SK-N-SH (cell line): ENCODE results near the gene ZCCHC2. TPM values are rescaled to one million over a fixed set of nuclear protein-coding genes. Genes with fewer than 3 reads are reported as not detected.

Source experiments
- CTCF ChIA-PET: fragments of 300-600, 350-600 bp; formaldehyde crosslinking; extraction: SDS; loops from one replicate; lab custom pipeline; 2021; lab: Yijun Ruan, JAX
- POLR2A ChIA-PET: fragments of 350-600 bp; sonication (Branson Sonifier 250); formaldehyde crosslinking; extraction: SDS; loops from one replicate; lab custom pipeline; 2020; ENCODE audit warnings: antibody characterized with exemption, inconsistent platforms; lab: Yijun Ruan, JAX
- DNase-seq: peaks from one replicate; pipeline ENCODE4 v3.0.0; 2012
- H2AFZ ChIP-seq: fragments of 200-600 bp; sonication (generic); 2 replicates; pipeline ENCODE4 v1.8.1; 2016; ENCODE audit warnings: antibody characterized with exemption, mild to moderate bottlenecking, low read depth
- H3F3A ChIP-seq: fragments of 200-600 bp; sonication (generic); replicated peaks from 2 replicates; pipeline ENCODE3; 2016; ENCODE audit warnings: antibody characterized with exemption, mild to moderate bottlenecking; ENCODE audit not compliant: insufficient read depth
- H3K27ac ChIP-seq, 2 experiments: fragments of 200-500 bp in 1 of 2; fragments of 200-600 bp in 1 of 2; sonication (Bioruptor generic) in 1 of 2; sonication (generic), shearing (Covaris generic) in 1 of 2; 2 replicates each; pipeline versions ENCODE4 v1.5.1 to v1.6.1; 2014 to 2016; ENCODE audit warnings: low read depth in 2 of 2, inconsistent platforms in 1 of 2, low read length in 1 of 2, mild to moderate bottlenecking in 1 of 2, mixed read lengths in 1 of 2
- H3K27me3 ChIP-seq: fragments of 200-600 bp; sonication (generic), shearing (Covaris generic); 2 replicates; pipeline ENCODE4 v1.6.1; 2016; ENCODE audit warnings: mixed run types; ENCODE audit not compliant: insufficient read depth
- H3K36me3 ChIP-seq, 2 experiments: fragments of 200-500 bp in 1 of 2; fragments of 200-600 bp in 1 of 2; sonication (Bioruptor generic) in 1 of 2; sonication (generic) in 1 of 2; replicated peaks in 1 of 2; 2 replicates each; pipeline versions ENCODE3 to v1.5.1; 2014 to 2016; ENCODE audit warnings: low read length in 1 of 2, mild to moderate bottlenecking in 1 of 2; ENCODE audit not compliant: insufficient read depth in 2 of 2, control insufficient read depth in 1 of 2
- H3K4me1 ChIP-seq, 2 experiments: fragments of 200-500 bp in 1 of 2; fragments of 200-600 bp in 1 of 2; sonication (Bioruptor generic) in 1 of 2; sonication (generic), shearing (Covaris generic) in 1 of 2; 2 replicates each; pipeline versions ENCODE4 v1.5.1 to v1.6.1; 2014 to 2016; ENCODE audit warnings: low read depth in 1 of 2, low read length in 1 of 2, mixed run types in 1 of 2; ENCODE audit not compliant: insufficient read depth in 2 of 2, control insufficient read depth in 1 of 2
- H3K4me2 ChIP-seq: fragments of 200-600 bp; sonication (generic), shearing (Covaris generic); 2 replicates; pipeline ENCODE4 v1.6.1; 2017; ENCODE audit warnings: mixed run types
- H3K4me3 ChIP-seq, 2 experiments: fragments of 200-500 bp in 1 of 2; fragments of 200-600 bp in 1 of 2; sonication (Bioruptor generic) in 1 of 2; sonication (generic), shearing (Covaris generic) in 1 of 2; 2 replicates each; pipeline versions ENCODE4 v1.5.1 to v1.8.1; 2014 to 2016; ENCODE audit warnings: low read depth in 2 of 2, inconsistent platforms in 1 of 2, low read length in 1 of 2, mild to moderate bottlenecking in 1 of 2, mixed read lengths in 1 of 2, moderate library complexity in 1 of 2
- H3K79me2 ChIP-seq: fragments of 200-600 bp; sonication (generic); 2 replicates; pipeline ENCODE4 v1.8.1; 2017; ENCODE audit warnings: mild to moderate bottlenecking; ENCODE audit not compliant: insufficient read depth
- H3K9ac ChIP-seq: fragments of 200-600 bp; sonication (generic); 2 replicates; pipeline ENCODE4 v1.6.1; 2017; ENCODE audit warnings: mixed run types
- H3K9me2 ChIP-seq: fragments of 200-600 bp; sonication (generic); 2 replicates; pipeline ENCODE4 v1.6.1; 2017; ENCODE audit warnings: mixed run types
- H3K9me3 ChIP-seq: fragments of 200-600 bp; sonication (generic); 2 replicates; pipeline ENCODE4 v1.6.1; 2017; ENCODE audit warnings: mixed run types, mild to moderate bottlenecking, moderate library complexity
- H4K20me1 ChIP-seq: fragments of 200-600 bp; sonication (generic); 2 replicates; pipeline ENCODE4 v1.6.1; 2017; ENCODE audit warnings: mild to moderate bottlenecking, mixed run types; ENCODE audit not compliant: insufficient read depth
- ELF1 ChIP-seq: IDR thresholded peaks from 2 replicates; pipeline ENCODE4 v1.4.0; 2012
- EP300 ChIP-seq, 2 experiments: IDR thresholded peaks; 2 replicates each; pipeline versions ENCODE4 v1.4.0 to v1.6.1; 2012; ENCODE audit warnings: borderline replicate concordance in 1 of 2, low read depth in 1 of 2, low read length in 1 of 2
- FOSL2 ChIP-seq: IDR thresholded peaks from 2 replicates; pipeline ENCODE4 v1.4.0; 2012; ENCODE audit warnings: low read depth, mild to moderate bottlenecking, moderate library complexity, borderline replicate concordance
- JUND ChIP-seq: IDR thresholded peaks from 2 replicates; pipeline ENCODE4 v1.4.0; 2012
- MEF2A ChIP-seq: IDR thresholded peaks from 2 replicates; pipeline ENCODE4 v1.4.0; 2012; ENCODE audit warnings: low read depth, borderline replicate concordance
- MXI1 ChIP-seq: IDR thresholded peaks from 2 replicates; pipeline ENCODE4 v1.6.1; 2012; ENCODE audit warnings: mild to moderate bottlenecking, low read depth, low read length, improper control_type of control experiment
- NFIC ChIP-seq: IDR thresholded peaks from 2 replicates; pipeline ENCODE4 v1.4.0; 2012; ENCODE audit warnings: borderline replicate concordance
- REST ChIP-seq: IDR thresholded peaks from 2 replicates; pipeline ENCODE4 v1.6.1; 2012; ENCODE audit warnings: mild to moderate bottlenecking, low read depth, low read length, moderate library complexity
- SIN3A ChIP-seq: IDR thresholded peaks from 2 replicates; pipeline ENCODE4 v1.6.1; 2012; ENCODE audit warnings: low read depth, mild to moderate bottlenecking, low read length, moderate library complexity, borderline replicate concordance
- USF2 ChIP-seq: fragments of 150-350 bp; IDR thresholded peaks from 2 replicates; pipeline ENCODE4 v1.6.1; 2017; ENCODE audit warnings: antibody characterized with exemption, low read length, low read depth, borderline replicate concordance
- YY1 ChIP-seq: IDR thresholded peaks from 2 replicates; pipeline ENCODE4 v1.4.0; 2012; ENCODE audit warnings: low read depth, mild to moderate bottlenecking
- WGBS: methylation state at CpG from one replicate; pipeline ENCODE4 v1.1.6; 2017; ENCODE audit warnings: low lambda C conversion rate; 5-methylcytosine and 5-hydroxymethylcytosine counted together
- polyA plus RNA-seq, 3 experiments: library from polyadenylated mRNA; depleted of rRNA; stranded (reverse); fragments of >200 nt; gene quantifications; 2 replicates each; pipeline ENCODE4 v1.2.3, GENCODE V29; 2012

ZCCHC2 gene
- polyA plus RNA-seq, 1 of the 3 experiments (the other 2 are of a cell fraction): 7.3 TPM

- Histone ChIP-seq H3F3A (peaks cover 7% of the 10 kb centered on the region), H3K27me3 (no peaks in the 10 kb centered on the region), H3K9me2 (no peaks in the 10 kb centered on the region), H3K27ac (no peak overlapping the region), H3K79me2 (no peaks in the 10 kb centered on the region), H3K9ac (no peak overlapping the region), H3K36me3 (peaks cover 20 to 62% of the 10 kb centered on the region in 2 experiments), H4K20me1 (no peaks in the 10 kb centered on the region), H3K9me3 (no peaks in the 10 kb centered on the region), H2AFZ (no peak overlapping the region), H3K4me2 (no peak overlapping the region)
- no peak for DNase-seq
- WGBS: 95% methylated on average over 6 of the region's 6 CpGs
- CTCF ChIA-PET: interaction anchor here (1.0 to 1.2 kb wide), 2 partner anchors 28 to 466 kb away, joined by 3 read pairs; no protein-coding TSS in a partner anchor
- TF ChIP-seq REST: no peak
- TF ChIP-seq FOSL2: no peak
- no peak for TF ChIP-seq NFIC
- no peak for TF ChIP-seq JUND
- TF ChIP-seq SIN3A: no peak
- no peak for TF ChIP-seq MXI1
- TF ChIP-seq EP300 (IDR thresholded peaks at IDR 0.05; ENCODE audit: borderline replicate concordance in 1 of 2, low read depth in 1 of 2, low read length in 1 of 2): no peak
- TF ChIP-seq ELF1: no peak
- TF ChIP-seq MEF2A: no peak
- no peak for TF ChIP-seq YY1
- TF ChIP-seq, all 33 proteins: peak for 0
- H3K4me1 ChIP-seq: peaks cover 0 to 12% of the 10 kb centered on the region in 2 experiments; a peak in 1 of 4 replicates
- no peak overlapping the region for H3K4me3 ChIP-seq
- POLR2A ChIA-PET: no interaction called here
These were observed 35.3 kb downstream of the ZCCHC2 start for GRCh38 chr18:62558015-62558663.

- Histone ChIP-seq H3K9ac (no peak overlapping the region), H3F3A (no peaks in the 10 kb centered on the region), H3K27me3 (no peaks in the 10 kb centered on the region), H3K9me3 (no peaks in the 10 kb centered on the region), H2AFZ (no peak overlapping the region), H3K4me3 (no peak overlapping the region), H3K9me2 (no peaks in the 10 kb centered on the region), H3K4me2 (no peak overlapping the region), H3K79me2 (no peaks in the 10 kb centered on the region), H3K4me1 (no peaks in the 10 kb centered on the region), H3K27ac (no peak overlapping the region), H3K36me3 (peaks cover 43 to 68% of the 10 kb centered on the region in 2 experiments), H4K20me1 (no peaks in the 10 kb centered on the region)
- POLR2A ChIA-PET: no interaction called here
- CTCF ChIA-PET: no interaction called here
- 95% methylated on average over 3 of the region's 3 CpGs for WGBS
- DNase-seq: no peak
- TF ChIP-seq USF2: no peak
- no peak for TF ChIP-seq REST
- no peak for TF ChIP-seq SIN3A
These were observed 41.2 kb downstream of the ZCCHC2 start for GRCh38 chr18:62564044-62564443.
